GM23338 (cell line): ENCODE results near the gene HEY2. TPM values are rescaled to one million over a fixed set of nuclear protein-coding genes. Genes with fewer than 3 reads are reported as not detected.

Source experiments
- ATAC-seq: fragments of 200-7000 bp; cut with Tn5 transposase; 3 replicates; pipeline ENCODE4 v1.9.1; 2020
- DNase-seq: peaks from one replicate; pipeline ENCODE4 v3.0.0-alpha.2; 2015; ENCODE audit warnings: low spot score
- H2AFZ ChIP-seq: fragments of 200-600 bp; sonication (generic); 2 replicates; pipeline ENCODE4 v1.8.0; 2016; ENCODE audit warnings: antibody characterized with exemption, mild to moderate bottlenecking, moderate library complexity
- H3F3A ChIP-seq: fragments of 200-600 bp; sonication (generic); replicated peaks from 2 replicates; pipeline ENCODE4 v1.8.0; 2017; ENCODE audit warnings: antibody characterized with exemption, mixed run types, low read depth
- H3K27ac ChIP-seq: fragments of 200-600 bp; sonication (generic); 2 replicates; pipeline ENCODE4 v1.6.1; 2016; ENCODE audit warnings: low read depth
- H3K27me3 ChIP-seq: fragments of 200-600 bp; sonication (generic); 2 replicates; pipeline ENCODE4 v1.8.0; 2016; ENCODE audit warnings: mild to moderate bottlenecking, mixed run types, moderate library complexity; ENCODE audit not compliant: insufficient read depth
- H3K36me3 ChIP-seq: fragments of 200-600 bp; sonication (generic); 2 replicates; pipeline ENCODE4 v1.8.0; 2016; ENCODE audit warnings: mild to moderate bottlenecking; ENCODE audit not compliant: insufficient read depth
- H3K4me1 ChIP-seq: fragments of 200-600 bp; sonication (generic); 2 replicates; pipeline ENCODE4 v1.8.0; 2016; ENCODE audit warnings: mild to moderate bottlenecking, moderate library complexity; ENCODE audit not compliant: insufficient read depth
- H3K4me2 ChIP-seq: fragments of 200-600 bp; sonication (generic); 2 replicates; pipeline ENCODE4 v1.7.1; 2017; ENCODE audit warnings: mixed run types
- H3K4me3 ChIP-seq: fragments of 200-600 bp; sonication (generic); 2 replicates; pipeline ENCODE4 v1.6.1; 2016; ENCODE audit warnings: mixed run types
- H3K79me2 ChIP-seq: fragments of 200-600 bp; sonication (generic); replicated peaks from 2 replicates; pipeline ENCODE4 v1.8.0; 2017; ENCODE audit warnings: mild to moderate bottlenecking; ENCODE audit not compliant: insufficient read depth
- H3K9me2 ChIP-seq: fragments of 200-600 bp; sonication (generic); 2 replicates; pipeline ENCODE4 v1.8.0; 2017; ENCODE audit not compliant: insufficient read depth
- H4K20me1 ChIP-seq: fragments of 200-600 bp; sonication (generic); replicated peaks from 2 replicates; pipeline ENCODE4 v1.8.0; 2017; ENCODE audit warnings: mild to moderate bottlenecking; ENCODE audit not compliant: insufficient read depth
- H3K27ac Mint-ChIP-seq: 2 replicates; pipeline ENCODE4 v1.8.0; 2020; ENCODE audit warnings: inconsistent platforms, mild to moderate bottlenecking, moderate library complexity, mixed read lengths
- H3K27me3 Mint-ChIP-seq: 3 replicates; pipeline ENCODE4 v1.8.0; 2022; ENCODE audit warnings: low read depth, mild to moderate bottlenecking, moderate library complexity, mixed read lengths, inconsistent platforms; ENCODE audit not compliant: insufficient read depth, poor library complexity
- H3K36me3 Mint-ChIP-seq: 3 replicates; pipeline ENCODE4 v1.8.0; 2021; ENCODE audit warnings: low read depth, mild to moderate bottlenecking, inconsistent platforms, moderate library complexity, mixed read lengths
- H3K4me1 Mint-ChIP-seq: 3 replicates; pipeline ENCODE4 v1.8.0; 2020; ENCODE audit warnings: mild to moderate bottlenecking, inconsistent platforms, mixed read lengths
- H3K4me3 Mint-ChIP-seq: 3 replicates; pipeline ENCODE4 v1.8.0; 2021; ENCODE audit warnings: moderate library complexity, mild to moderate bottlenecking, inconsistent platforms, mixed read lengths
- H3K9me3 Mint-ChIP-seq: 3 replicates; pipeline ENCODE4 v1.8.0; 2020; ENCODE audit warnings: moderate library complexity, mild to moderate bottlenecking, inconsistent platforms, mixed read lengths
- CREB1 ChIP-seq: fragments of 250-450 bp; sonication (Bioruptor Pico); IDR thresholded peaks from 2 replicates; pipeline ENCODE4 v1.5.0; 2020; ENCODE audit warnings: low read depth, mild to moderate bottlenecking, moderate library complexity
- EZH2phosphoT487 ChIP-seq: fragments of 200-600 bp; sonication (generic); IDR thresholded peaks from one replicate; pipeline ENCODE4 v1.8.1; 2018; ENCODE audit warnings: antibody characterized with exemption; ENCODE audit not compliant: unreplicated experiment
- JUNB ChIP-seq: IDR thresholded peaks from one replicate; pipeline ENCODE4 v1.6.1; 2016; ENCODE audit warnings: antibody characterized with exemption; ENCODE audit not compliant: unreplicated experiment
- ZNF114 ChIP-seq: fragments of 250-450 bp; sonication (Bioruptor Pico); IDR thresholded peaks from 2 replicates; pipeline ENCODE4 v1.5.0; 2020; ENCODE audit warnings: mild to moderate bottlenecking, moderate library complexity
- ZNF462 ChIP-seq: fragments of 250-450 bp; sonication (Bioruptor Pico); IDR thresholded peaks from 2 replicates; pipeline ENCODE4 v1.5.0; 2020; ENCODE audit warnings: mild to moderate bottlenecking, moderate library complexity
- polyA plus RNA-seq: library from polyadenylated mRNA; unstranded; fragments of >200 nt; fragmentation: Nextera tagmentation; extraction: Ambion mirVana; gene quantifications from 2 replicates; pipeline ENCODE4 v1.2.1, GENCODE V29; 2016
- total RNA-seq: library from RNA; depleted of rRNA; stranded (reverse); fragments of >200 nt; shearing (Covaris generic); gene quantifications from 2 replicates; pipeline ENCODE4 v1.2.3, GENCODE V29; 2014
- TF ChIP-seq, protein P1 (sequence below): IDR thresholded peaks from 2 replicates; pipeline ENCODE4 v1.6.1; 2016; ENCODE audit warnings: antibody characterized with exemption
- TF ChIP-seq, protein P2 (sequence below): IDR thresholded peaks from one replicate; pipeline ENCODE4 v1.6.1; 2018; ENCODE audit warnings: antibody characterized with exemption; ENCODE audit not compliant: unreplicated experiment
- TF ChIP-seq, protein P3 (sequence below), 2 experiments: fragments of 200-600 bp in 1 of 2; sonication (generic) in 1 of 2; conservative IDR thresholded peaks; 2 replicates each; pipeline versions ENCODE4 v1.5.1 to v1.6.1; 2016 to 2017; ENCODE audit warnings: antibody characterized with exemption in 2 of 2, low read depth in 2 of 2, mild to moderate bottlenecking in 2 of 2, moderate library complexity in 1 of 2

HEY2 gene
- total and polyA plus RNA-seq, 2 experiments from 2014 or later, result 4.3 to 8.5 TPM

GRCh38 chr6:125729983-125730382, 19.4 kb upstream of the HEY2 start:
- Mint-ChIP-seq H3K36me3 (no peaks in the 10 kb centered on the region), H3K4me1 (peaks cover 40% of the 10 kb centered on the region), H3K4me3 (no peak overlapping the region), H3K27me3 (no peaks in the 10 kb centered on the region), H3K9me3 (no peaks in the 10 kb centered on the region), H3K27ac (no peak overlapping the region)
- Histone ChIP-seq H3K4me2 (no peak overlapping the region; the same call in 1 of the 2 replicates), H3K27ac (no peak overlapping the region), H3K79me2 (no peaks in the 10 kb centered on the region), H4K20me1 (no peaks in the 10 kb centered on the region), H3K36me3 (no peaks in the 10 kb centered on the region), H3K4me3 (no peak overlapping the region), H2AFZ (no peak overlapping the region), H3K27me3 (no peaks in the 10 kb centered on the region), H3K4me1 (peaks cover 44% of the 10 kb centered on the region), H3F3A (no peaks in the 10 kb centered on the region), H3K9me2 (no peaks in the 10 kb centered on the region)
- TF ChIP-seq ZNF114 (no peak), CREB1 (no peak), JUNB (no peak), ZNF462 (no peak), EZH2phosphoT487 (no peak)
- TF ChIP-seq, protein P1, sequence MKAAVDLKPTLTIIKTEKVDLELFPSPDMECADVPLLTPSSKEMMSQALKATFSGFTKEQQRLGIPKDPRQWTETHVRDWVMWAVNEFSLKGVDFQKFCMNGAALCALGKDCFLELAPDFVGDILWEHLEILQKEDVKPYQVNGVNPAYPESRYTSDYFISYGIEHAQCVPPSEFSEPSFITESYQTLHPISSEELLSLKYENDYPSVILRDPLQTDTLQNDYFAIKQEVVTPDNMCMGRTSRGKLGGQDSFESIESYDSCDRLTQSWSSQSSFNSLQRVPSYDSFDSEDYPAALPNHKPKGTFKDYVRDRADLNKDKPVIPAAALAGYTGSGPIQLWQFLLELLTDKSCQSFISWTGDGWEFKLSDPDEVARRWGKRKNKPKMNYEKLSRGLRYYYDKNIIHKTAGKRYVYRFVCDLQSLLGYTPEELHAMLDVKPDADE, result no peak
- TF ChIP-seq, protein P2, sequence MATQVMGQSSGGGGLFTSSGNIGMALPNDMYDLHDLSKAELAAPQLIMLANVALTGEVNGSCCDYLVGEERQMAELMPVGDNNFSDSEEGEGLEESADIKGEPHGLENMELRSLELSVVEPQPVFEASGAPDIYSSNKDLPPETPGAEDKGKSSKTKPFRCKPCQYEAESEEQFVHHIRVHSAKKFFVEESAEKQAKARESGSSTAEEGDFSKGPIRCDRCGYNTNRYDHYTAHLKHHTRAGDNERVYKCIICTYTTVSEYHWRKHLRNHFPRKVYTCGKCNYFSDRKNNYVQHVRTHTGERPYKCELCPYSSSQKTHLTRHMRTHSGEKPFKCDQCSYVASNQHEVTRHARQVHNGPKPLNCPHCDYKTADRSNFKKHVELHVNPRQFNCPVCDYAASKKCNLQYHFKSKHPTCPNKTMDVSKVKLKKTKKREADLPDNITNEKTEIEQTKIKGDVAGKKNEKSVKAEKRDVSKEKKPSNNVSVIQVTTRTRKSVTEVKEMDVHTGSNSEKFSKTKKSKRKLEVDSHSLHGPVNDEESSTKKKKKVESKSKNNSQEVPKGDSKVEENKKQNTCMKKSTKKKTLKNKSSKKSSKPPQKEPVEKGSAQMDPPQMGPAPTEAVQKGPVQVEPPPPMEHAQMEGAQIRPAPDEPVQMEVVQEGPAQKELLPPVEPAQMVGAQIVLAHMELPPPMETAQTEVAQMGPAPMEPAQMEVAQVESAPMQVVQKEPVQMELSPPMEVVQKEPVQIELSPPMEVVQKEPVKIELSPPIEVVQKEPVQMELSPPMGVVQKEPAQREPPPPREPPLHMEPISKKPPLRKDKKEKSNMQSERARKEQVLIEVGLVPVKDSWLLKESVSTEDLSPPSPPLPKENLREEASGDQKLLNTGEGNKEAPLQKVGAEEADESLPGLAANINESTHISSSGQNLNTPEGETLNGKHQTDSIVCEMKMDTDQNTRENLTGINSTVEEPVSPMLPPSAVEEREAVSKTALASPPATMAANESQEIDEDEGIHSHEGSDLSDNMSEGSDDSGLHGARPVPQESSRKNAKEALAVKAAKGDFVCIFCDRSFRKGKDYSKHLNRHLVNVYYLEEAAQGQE, result no peak
- TF ChIP-seq, protein P3, sequence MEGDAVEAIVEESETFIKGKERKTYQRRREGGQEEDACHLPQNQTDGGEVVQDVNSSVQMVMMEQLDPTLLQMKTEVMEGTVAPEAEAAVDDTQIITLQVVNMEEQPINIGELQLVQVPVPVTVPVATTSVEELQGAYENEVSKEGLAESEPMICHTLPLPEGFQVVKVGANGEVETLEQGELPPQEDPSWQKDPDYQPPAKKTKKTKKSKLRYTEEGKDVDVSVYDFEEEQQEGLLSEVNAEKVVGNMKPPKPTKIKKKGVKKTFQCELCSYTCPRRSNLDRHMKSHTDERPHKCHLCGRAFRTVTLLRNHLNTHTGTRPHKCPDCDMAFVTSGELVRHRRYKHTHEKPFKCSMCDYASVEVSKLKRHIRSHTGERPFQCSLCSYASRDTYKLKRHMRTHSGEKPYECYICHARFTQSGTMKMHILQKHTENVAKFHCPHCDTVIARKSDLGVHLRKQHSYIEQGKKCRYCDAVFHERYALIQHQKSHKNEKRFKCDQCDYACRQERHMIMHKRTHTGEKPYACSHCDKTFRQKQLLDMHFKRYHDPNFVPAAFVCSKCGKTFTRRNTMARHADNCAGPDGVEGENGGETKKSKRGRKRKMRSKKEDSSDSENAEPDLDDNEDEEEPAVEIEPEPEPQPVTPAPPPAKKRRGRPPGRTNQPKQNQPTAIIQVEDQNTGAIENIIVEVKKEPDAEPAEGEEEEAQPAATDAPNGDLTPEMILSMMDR (conservative IDR thresholded peaks at IDR 0.05; ENCODE audit: low read depth in 2 of 2), result no peak
- ATAC-seq, result no peak
- DNase-seq, result no peak
